Uterus (tissue), 4 donors: ENCODE measurements around the gene IKZF3. TPM values are rescaled to one million over a fixed set of nuclear protein-coding genes. Genes with fewer than 3 reads are reported as not detected.

ENCODE experiments used
- DNase-seq, 2 donors: peaks; one replicate each; pipeline ENCODE4 v3.0.0-alpha.2; 2019 to 2020
- H3K27ac ChIP-seq, 2 donors: fragments of 200-600 bp; sonication (generic); 1 replicate in 1 of 2; 2 replicates in 1 of 2; pipeline ENCODE4 v1.5.1; 2016 to 2018
- H3K27me3 ChIP-seq, 2 donors: fragments of 200-600 bp; sonication (generic); one replicate each; pipeline ENCODE4 v1.5.1; 2018 to 2019; ENCODE audit warnings: control low read depth in 1 of 2
- H3K36me3 ChIP-seq, 2 donors: fragments of 200-600 bp; sonication (generic); one replicate each; pipeline ENCODE4 v1.5.1; 2019; ENCODE audit warnings: control low read depth in 1 of 2
- H3K4me1 ChIP-seq, 2 donors: fragments of 200-600 bp; sonication (generic); one replicate each; pipeline ENCODE4 v1.5.1; 2018 to 2019; ENCODE audit warnings: control low read depth in 1 of 2
- H3K4me3 ChIP-seq, 2 donors: fragments of 200-600 bp; sonication (generic); 1 replicate in 1 of 2; 2 replicates in 1 of 2; pipeline ENCODE4 v1.5.1; 2018 to 2019; ENCODE audit warnings: mild to moderate bottlenecking in 1 of 2
- H3K9me3 ChIP-seq, 2 donors: fragments of 200-600 bp; sonication (generic); one replicate each; pipeline ENCODE4 v1.5.1; 2019; ENCODE audit warnings: control low read depth in 1 of 2
- POLR2A ChIP-seq, 2 donors: fragments of 450-650 bp; IDR thresholded peaks; one replicate each; pipeline ENCODE4 v1.6.1; 2016; ENCODE audit warnings: antibody characterized with exemption in 2 of 2, mild to moderate bottlenecking in 1 of 2, moderate library complexity in 1 of 2
- intact Hi-C: fragments of 100-400 bp; cut with DNase I; formaldehyde crosslinking; loops from one replicate; pipeline ENCODE4 v1.15.1; 2023; ENCODE audit warnings: low total_unique reads
- total RNA-seq, 4 donors: library from RNA; depleted of rRNA in 3 of 4; stranded (reverse); fragments of >200 nt in 3 of 4; gene quantifications; one replicate each; pipeline versions ENCODE4 v1.1.0 to v1.2.4, GENCODE V29; 2014 to 2023
- TF ChIP-seq, protein P1 (sequence below), 4 experiments: fragments of 200-600 bp in 2 of 4; fragments of 450-650 bp in 2 of 4; sonication (generic) in 2 of 4; IDR thresholded peaks; one replicate each; pipeline ENCODE4 v1.5.1; 2016 to 2019; ENCODE audit warnings: antibody characterized with exemption in 4 of 4, mild to moderate bottlenecking in 2 of 4, moderate library complexity in 1 of 4
- donor health status: DM: yes; HTN: yes; CAD: no.

IKZF3 gene
- total RNA-seq, 4 donors from 2014 or later, result 0.88 to 2.1 (median 1.6) TPM

- H3K27me3 ChIP-seq, result no peaks in the 10 kb centered on the region
- no peak for TF ChIP-seq POLR2A (IDR thresholded peaks at IDR 0.05)
- TF ChIP-seq, protein P1, sequence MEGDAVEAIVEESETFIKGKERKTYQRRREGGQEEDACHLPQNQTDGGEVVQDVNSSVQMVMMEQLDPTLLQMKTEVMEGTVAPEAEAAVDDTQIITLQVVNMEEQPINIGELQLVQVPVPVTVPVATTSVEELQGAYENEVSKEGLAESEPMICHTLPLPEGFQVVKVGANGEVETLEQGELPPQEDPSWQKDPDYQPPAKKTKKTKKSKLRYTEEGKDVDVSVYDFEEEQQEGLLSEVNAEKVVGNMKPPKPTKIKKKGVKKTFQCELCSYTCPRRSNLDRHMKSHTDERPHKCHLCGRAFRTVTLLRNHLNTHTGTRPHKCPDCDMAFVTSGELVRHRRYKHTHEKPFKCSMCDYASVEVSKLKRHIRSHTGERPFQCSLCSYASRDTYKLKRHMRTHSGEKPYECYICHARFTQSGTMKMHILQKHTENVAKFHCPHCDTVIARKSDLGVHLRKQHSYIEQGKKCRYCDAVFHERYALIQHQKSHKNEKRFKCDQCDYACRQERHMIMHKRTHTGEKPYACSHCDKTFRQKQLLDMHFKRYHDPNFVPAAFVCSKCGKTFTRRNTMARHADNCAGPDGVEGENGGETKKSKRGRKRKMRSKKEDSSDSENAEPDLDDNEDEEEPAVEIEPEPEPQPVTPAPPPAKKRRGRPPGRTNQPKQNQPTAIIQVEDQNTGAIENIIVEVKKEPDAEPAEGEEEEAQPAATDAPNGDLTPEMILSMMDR (IDR thresholded peaks at IDR 0.05), result no peak
- H3K36me3 ChIP-seq, result no peaks in the 10 kb centered on the region
- H3K4me3 ChIP-seq, result no peak overlapping the region
- H3K27ac ChIP-seq, result no peak overlapping the region
- DNase-seq, result no peak
- no peaks in the 10 kb centered on the region for H3K9me3 ChIP-seq
- intact Hi-C loops, result no loop called here
- H3K4me1 ChIP-seq, result no peaks in the 10 kb centered on the region
Observed at GRCh38 chr17:39722965-39723848, 140.9 kb downstream of the IKZF3 start.

- TF ChIP-seq POLR2A (IDR thresholded peaks at IDR 0.05), result no peak
- TF ChIP-seq, protein P1 (IDR thresholded peaks at IDR 0.05), result no peak
- Histone ChIP-seq H3K4me1 (no peaks in the 10 kb centered on the region), H3K4me3 (no peak overlapping the region), H3K27ac (no peak overlapping the region), H3K27me3 (no peaks in the 10 kb centered on the region), H3K9me3 (no peaks in the 10 kb centered on the region), H3K36me3 (no peaks in the 10 kb centered on the region)
- intact Hi-C loops, result no loop called here
- no peak for DNase-seq
Observed at GRCh38 chr17:39722104-39722503, 142.0 kb downstream of the IKZF3 start.

DNA sequence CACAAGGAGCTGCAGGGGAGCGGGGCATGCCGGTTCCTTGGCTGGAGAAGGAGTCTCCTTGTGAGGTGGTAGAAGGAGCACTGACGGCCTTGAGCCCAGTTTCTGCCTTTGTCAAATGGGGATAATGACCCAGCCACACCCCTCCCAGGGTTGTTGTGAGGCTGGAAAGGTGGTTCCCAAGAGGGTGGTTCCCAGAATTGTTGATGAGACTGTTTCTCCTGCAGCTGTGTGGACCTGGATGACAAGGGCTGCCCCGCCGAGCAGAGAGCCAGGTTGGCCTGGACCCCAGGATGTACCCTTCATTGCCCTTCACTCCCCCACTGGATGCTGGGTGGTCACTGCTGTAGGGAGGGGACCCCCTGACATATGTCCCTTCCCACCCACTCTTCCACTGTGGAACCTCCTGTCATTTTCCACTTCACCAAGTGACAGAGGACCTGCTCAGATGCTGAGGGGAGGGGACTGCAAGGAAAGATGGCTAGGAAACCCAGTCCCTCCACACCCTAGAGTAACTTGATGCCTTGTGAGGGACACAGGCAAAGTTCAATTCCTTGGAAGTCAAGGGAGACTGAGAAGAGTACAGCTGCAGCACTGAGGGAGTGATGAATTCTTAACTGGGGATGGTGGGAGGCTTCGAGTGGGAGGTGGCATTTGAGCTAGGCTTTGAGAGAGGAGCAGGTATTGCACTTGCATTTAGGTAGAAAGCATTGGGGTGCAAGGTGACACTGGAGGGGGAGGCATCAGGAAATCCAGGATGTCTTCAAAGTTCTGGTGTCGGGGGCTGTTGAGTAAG is 144.4 kb downstream of the IKZF3 start:
- intact Hi-C loops, result no loop called here
- DNase-seq, result no peak
- no peaks in the 10 kb centered on the region for H3K36me3 ChIP-seq

DNA sequence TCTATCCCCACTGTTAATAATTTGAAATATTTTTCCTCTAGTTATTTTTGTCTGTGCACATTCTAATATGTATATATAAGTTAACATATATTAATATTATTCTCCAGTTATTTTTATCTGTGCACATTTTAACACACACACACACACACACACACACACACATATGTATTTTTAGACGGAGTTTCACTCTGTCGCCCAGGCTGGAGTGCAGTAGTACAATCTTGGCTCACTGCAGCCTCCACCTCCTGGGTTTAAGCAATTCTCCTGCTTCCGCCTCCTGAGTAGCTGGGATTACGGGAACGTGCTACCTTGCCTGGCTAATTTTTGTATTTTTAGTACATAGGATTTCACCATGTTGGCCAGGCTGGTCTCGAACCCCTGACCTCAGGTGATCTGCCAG is 146.5 kb downstream of the IKZF3 start:
- intact Hi-C loops, result no loop called here
- Histone ChIP-seq H3K4me1 (no peaks in the 10 kb centered on the region), H3K36me3 (no peaks in the 10 kb centered on the region), H3K9me3 (no peaks in the 10 kb centered on the region), H3K27ac (no peak overlapping the region), H3K27me3 (no peaks in the 10 kb centered on the region), H3K4me3 (no peak overlapping the region)
- TF ChIP-seq POLR2A (IDR thresholded peaks at IDR 0.05), result no peak
- TF ChIP-seq, protein P1 (IDR thresholded peaks at IDR 0.05), result no peak
- no peak for DNase-seq

More for the DNA sequence above, 144.4 kb downstream of the IKZF3 start:
- no peaks in the 10 kb centered on the region for H3K9me3 ChIP-seq
- H3K27ac ChIP-seq, result no peak overlapping the region
- H3K27me3 ChIP-seq, result no peaks in the 10 kb centered on the region
- no peak overlapping the region for H3K4me3 ChIP-seq
- TF ChIP-seq, protein P1 (IDR thresholded peaks at IDR 0.05), result no peak
- TF ChIP-seq POLR2A (IDR thresholded peaks at IDR 0.05), result no peak
- H3K4me1 ChIP-seq, result no peaks in the 10 kb centered on the region
